Right lobe of liver (tissue), 6 donors: ENCODE data around the gene SLC7A14. TPM values are rescaled to one million over a fixed set of nuclear protein-coding genes. Genes with fewer than 3 reads are reported as not detected.

Experiments used
- ATAC-seq, 4 donors: fragments of 200-7000 bp; cut with Tn5 transposase; one replicate each; pipeline ENCODE4 v1.9.1; 2020; ENCODE audit warnings: mild to moderate bottlenecking in 4 of 4, moderate library complexity in 4 of 4
- DNase-seq, 3 donors: peaks; one replicate each; pipeline ENCODE4 v3.0.0-alpha.2; 2020
- H3K27ac ChIP-seq, 3 donors: fragments of 200-600 bp; one replicate each; pipeline ENCODE4 v1.8.0; 2022
- H3K27me3 ChIP-seq, 2 donors: fragments of 200-600 bp; one replicate each; pipeline ENCODE4 v1.8.0; 2022
- H3K36me3 ChIP-seq, 4 donors: fragments of 200-600 bp; sonication (generic) in 1 of 4; one replicate each; pipeline versions ENCODE4 v1.5.1 to v1.8.0; 2017 to 2022; ENCODE audit warnings: control low read depth in 1 of 4
- H3K4me1 ChIP-seq, 4 donors: fragments of 200-600 bp; sonication (generic) in 1 of 4; one replicate each; pipeline versions ENCODE4 v1.5.1 to v1.8.0; 2017 to 2022; ENCODE audit warnings: control low read depth in 1 of 4
- H3K4me3 ChIP-seq, 3 donors: fragments of 200-600 bp; one replicate each; pipeline ENCODE4 v1.8.0; 2022
- H3K9me3 ChIP-seq, 4 donors: fragments of 200-600 bp; sonication (generic) in 1 of 4; one replicate each; pipeline versions ENCODE4 v1.5.1 to v1.8.0; 2017 to 2022; ENCODE audit warnings: control low read depth in 1 of 4
- CTCF ChIP-seq, 4 donors: fragments of 200-600 bp in 3 of 4; fragments of 450-650 bp in 1 of 4; IDR thresholded peaks; one replicate each; pipeline versions ENCODE4 v1.5.1 to v1.8.0; 2016 to 2022; ENCODE audit warnings: antibody characterized with exemption in 4 of 4, mild to moderate bottlenecking in 2 of 4
- POLR2A ChIP-seq: fragments of 450-650 bp; IDR thresholded peaks from one replicate; pipeline ENCODE4 v1.6.1; 2017; ENCODE audit warnings: antibody characterized with exemption, mild to moderate bottlenecking
- WGBS: methylation state at CpG from one replicate; pipeline ENCODE4 v1.1.6; 2018; ENCODE audit warnings: low coverage, low lambda C conversion rate; ENCODE audit not compliant: insufficient coverage; ENCODE audit errors: missing lambda C conversion rate; 5-methylcytosine and 5-hydroxymethylcytosine counted together
- intact Hi-C, 2 donors: fragments of 100-400 bp; cut with DNase I; formaldehyde crosslinking; loops; one replicate each; pipeline versions ENCODE4 v1.11.2 to v1.14.1; 2022
- total RNA-seq, 6 experiments: library from RNA; depleted of rRNA in 2 of 6; stranded (reverse); fragments of >200 nt in 2 of 6; fragmentation: NEBNext Ultra II Directional in 3 of 6; extraction: Animal tissue kit (Norgen Biotek cat#: 25700) in 3 of 6; gene quantifications; one replicate each; pipeline versions ENCODE4 v1.1.0 to v1.2.4, GENCODE V29; 2016 to 2023
- donor health status: DM: no; HTN: yes; CAD: no.
- donor health status: DM: no; HTN: no; CAD: no.
- donor health status: DM: no; HTN: no; CAD: no.
- donor health status: DM: no; HTN: yes; CAD: no.
- donor health status: DM: no; HTN: yes; CAD: no.

SLC7A14 gene
- total RNA-seq, 6 experiments from 2014 or later, result 0.05 to 0.11 TPM; not detected in 4

GRCh38 chr3:170555329-170555728 is 30.5 kb downstream of the SLC7A14 start:
- Histone ChIP-seq H3K36me3 (no peaks in the 10 kb centered on the region), H3K4me3 (no peak overlapping the region), H3K27me3 (no peaks in the 10 kb centered on the region), H3K4me1 (no peaks in the 10 kb centered on the region), H3K27ac (no peak overlapping the region), H3K9me3 (no peaks in the 10 kb centered on the region)
- 94% methylated on average over 1 of the region's 1 CpG for WGBS
- no peak for TF ChIP-seq POLR2A
- TF ChIP-seq CTCF (IDR thresholded peaks at IDR 0.05), result no peak
- intact Hi-C loops, result no loop called here
- no peak for DNase-seq
- ATAC-seq, result no peak

GRCh38 chr3:170553788-170554757 is 31.8 kb downstream of the SLC7A14 start:
- Histone ChIP-seq H3K27me3 (no peaks in the 10 kb centered on the region), H3K36me3 (no peaks in the 10 kb centered on the region), H3K9me3 (no peaks in the 10 kb centered on the region), H3K4me1 (no peaks in the 10 kb centered on the region), H3K4me3 (no peak overlapping the region), H3K27ac (no peak overlapping the region)
- ATAC-seq (peak in 1 of 4 donors; percentile 28), DNase-seq (no peak)
- WGBS, result 59% methylated on average over 4 of the region's 4 CpGs
- peak in 3 of 4 donors; percentile 22 to 27 (median 22) for TF ChIP-seq CTCF (IDR thresholded peaks at IDR 0.05)
- TF ChIP-seq POLR2A, result no peak
- intact Hi-C loops, result no loop called here

GRCh38 chr3:170551252-170551651 is 34.6 kb downstream of the SLC7A14 start:
- intact Hi-C loops, result no loop called here
- no peak for ATAC-seq
- H3K9me3 ChIP-seq, result no peaks in the 10 kb centered on the region
- H3K27ac ChIP-seq, result no peak overlapping the region
- 44% methylated on average over 2 of the region's 2 CpGs for WGBS
- no peak for DNase-seq
- H3K36me3 ChIP-seq, result no peaks in the 10 kb centered on the region
- no peak for TF ChIP-seq CTCF (IDR thresholded peaks at IDR 0.05)
- TF ChIP-seq POLR2A, result no peak
- no peak overlapping the region for H3K4me3 ChIP-seq
- H3K27me3 ChIP-seq, result no peaks in the 10 kb centered on the region
- H3K4me1 ChIP-seq, result no peaks in the 10 kb centered on the region

- Histone ChIP-seq H3K36me3 (no peaks in the 10 kb centered on the region), H3K9me3 (no peaks in the 10 kb centered on the region), H3K27ac (no peak overlapping the region), H3K4me1 (no peaks in the 10 kb centered on the region), H3K4me3 (no peak overlapping the region), H3K27me3 (no peaks in the 10 kb centered on the region)
- 56% methylated on average over 3 of the region's 3 CpGs for WGBS
- intact Hi-C loops, result no loop called here
- no peak for ATAC-seq
- no peak for DNase-seq
- TF ChIP-seq POLR2A (no peak), CTCF (IDR thresholded peaks at IDR 0.05) (no peak)
These were observed 43.2 kb downstream of the SLC7A14 start for GRCh38 chr3:170542704-170543103.
